ENCODE results near the gene TSPAN31. TPM values are rescaled to one million over a fixed set of nuclear protein-coding genes. Genes with fewer than 3 reads are reported as not detected.

TSPAN31 gene
- total RNA-seq, 4 donors from 2014 or later, result 38.2 to 103 (median 51.0) TPM

- Histone ChIP-seq H3K27me3 (peaks cover 18 to 29% of the 10 kb centered on the region in 2 donors), H3K4me1 (peaks cover 0 to 29% of the 10 kb centered on the region in 2 donors), H3K4me3 (peak within 1 kb of the TSS in 1 of 2 donors; percentile 30), H3K36me3 (no peaks in the 10 kb centered on the region), H3K9me3 (no peaks in the 10 kb centered on the region), H3K27ac (no peak within 1 kb of the TSS)
- intact Hi-C loops (cut with DNase I; ENCODE audit: low total_unique reads), result no loop called here
- TF ChIP-seq CTCF (IDR thresholded peaks at IDR 0.05) (no peak), POLR2A (IDR thresholded peaks at IDR 0.05) (no peak)
- no peak for DNase-seq
These were observed 6.1 kb upstream of the TSPAN31 start, which contains the start of gene AGAP2 for GRCh38 chr12:57738661-57739237. AGAP2 (minus strand) TSS chr12:57738742; CDS start chr12:57738246, 496 bp downstream.

GRCh38 chr12:57739387-57739786 lies 5.5 kb upstream of the TSPAN31 start:
- H3K4me1 ChIP-seq, result peaks cover 0 to 29% of the 10 kb centered on the region in 2 donors
- H3K36me3 ChIP-seq, result no peaks in the 10 kb centered on the region
- no peak for DNase-seq
- TF ChIP-seq POLR2A (IDR thresholded peaks at IDR 0.05) (no peak), CTCF (IDR thresholded peaks at IDR 0.05) (no peak)
- no peak overlapping the region for H3K27ac ChIP-seq
- intact Hi-C loops (cut with DNase I; ENCODE audit: low total_unique reads), result no loop called here
- H3K27me3 ChIP-seq, result peaks cover 18 to 29% of the 10 kb centered on the region in 2 donors
- H3K9me3 ChIP-seq, result no peaks in the 10 kb centered on the region
- no peak overlapping the region for H3K4me3 ChIP-seq

GRCh38 chr12:57739914-57740538 lies 4.8 kb upstream of the TSPAN31 start:
- H3K9me3 ChIP-seq, result no peaks in the 10 kb centered on the region
- H3K4me1 ChIP-seq, result peaks cover 0 to 29% of the 10 kb centered on the region in 2 donors
- DNase-seq, result no peak
- no peak overlapping the region for H3K27ac ChIP-seq
- intact Hi-C loops (cut with DNase I; ENCODE audit: low total_unique reads), result no loop called here
- H3K4me3 ChIP-seq, result no peak overlapping the region
- TF ChIP-seq CTCF (IDR thresholded peaks at IDR 0.05), result no peak
- TF ChIP-seq POLR2A (IDR thresholded peaks at IDR 0.05), result no peak
- peaks cover 18 to 26% of the 10 kb centered on the region in 2 donors for H3K27me3 ChIP-seq
- no peaks in the 10 kb centered on the region for H3K36me3 ChIP-seq

GRCh38 chr12:57740656-57741412 lies 4.0 kb upstream of the TSPAN31 start:
- Histone ChIP-seq H3K27me3 (peaks cover 18 to 26% of the 10 kb centered on the region in 2 donors), H3K36me3 (no peaks in the 10 kb centered on the region), H3K27ac (no peak overlapping the region), H3K4me3 (no peak overlapping the region), H3K4me1 (peaks cover 0 to 27% of the 10 kb centered on the region in 2 donors), H3K9me3 (no peaks in the 10 kb centered on the region)
- no peak for TF ChIP-seq POLR2A (IDR thresholded peaks at IDR 0.05)
- TF ChIP-seq CTCF (IDR thresholded peaks at IDR 0.05), result no peak
- intact Hi-C loops (cut with DNase I; ENCODE audit: low total_unique reads), result no loop called here
- no peak for DNase-seq

- DNase-seq, result no peak
- Histone ChIP-seq H3K27ac (no peak overlapping the region), H3K36me3 (no peaks in the 10 kb centered on the region), H3K27me3 (peaks cover 18 to 24% of the 10 kb centered on the region in 2 donors), H3K4me1 (peaks cover 0 to 21% of the 10 kb centered on the region in 2 donors), H3K9me3 (no peaks in the 10 kb centered on the region), H3K4me3 (no peak overlapping the region)
- intact Hi-C loops (cut with DNase I; ENCODE audit: low total_unique reads), result no loop called here
- TF ChIP-seq POLR2A (IDR thresholded peaks at IDR 0.05) (no peak), CTCF (IDR thresholded peaks at IDR 0.05) (no peak)
These were observed 3.4 kb upstream of the TSPAN31 start for GRCh38 chr12:57741413-57741789.

Data from uterus (tissue), 4 donors.